Thyroid gland (tissue), 4 donors: Measurements from ENCODE around the gene PPP1R13B.

ENCODE experiments used
- POLR2A ChIP-seq, 2 donors: fragments of 450-650 bp; IDR thresholded peaks; one replicate each; pipeline ENCODE4 v1.6.1; 2017; ENCODE audit warnings: antibody characterized with exemption in 2 of 2, mild to moderate bottlenecking in 2 of 2, moderate library complexity in 1 of 2
- TF ChIP-seq, protein P1 (sequence below), 6 experiments: fragments of 200-600 bp in 3 of 6; fragments of 450-650 bp in 3 of 6; sonication (generic) in 3 of 6; IDR thresholded peaks; one replicate each; pipeline ENCODE4 v1.5.1; 2016 to 2019; ENCODE audit warnings: antibody characterized with exemption in 6 of 6, mild to moderate bottlenecking in 2 of 6, inconsistent platforms in 1 of 6, moderate library complexity in 1 of 6

DNA sequence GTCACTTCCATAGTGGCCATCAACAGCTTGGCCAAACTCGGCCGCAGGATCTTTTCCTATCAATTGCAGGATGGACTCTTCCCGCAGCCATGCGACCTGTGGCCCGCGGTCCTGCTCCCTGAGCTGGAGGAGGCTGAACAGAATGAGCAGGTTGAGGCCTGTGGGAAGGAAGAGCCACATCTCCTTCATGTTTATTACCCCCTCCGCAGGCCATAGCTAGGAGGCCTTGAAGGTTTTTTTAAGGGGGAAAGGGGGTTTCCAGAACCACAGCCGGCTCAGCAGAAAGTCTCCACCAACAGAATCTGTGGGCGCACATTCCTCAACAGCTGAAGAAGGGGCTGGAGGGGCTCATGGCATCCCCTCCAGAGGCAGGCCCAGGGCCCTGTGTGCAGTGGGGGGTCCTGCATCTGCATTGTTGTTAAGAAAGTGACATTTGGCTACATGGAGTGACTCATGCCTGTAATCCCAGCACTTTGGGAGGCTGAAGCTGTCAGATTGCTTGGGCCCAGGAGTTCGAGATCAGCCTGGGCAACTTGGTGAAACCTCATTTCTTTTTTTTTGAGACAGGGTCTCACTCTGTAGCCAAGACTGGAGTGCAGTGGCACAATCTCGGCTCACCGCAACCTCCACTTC is 25.2 kb upstream of the PPP1R13B start:
- TF ChIP-seq, protein P1, sequence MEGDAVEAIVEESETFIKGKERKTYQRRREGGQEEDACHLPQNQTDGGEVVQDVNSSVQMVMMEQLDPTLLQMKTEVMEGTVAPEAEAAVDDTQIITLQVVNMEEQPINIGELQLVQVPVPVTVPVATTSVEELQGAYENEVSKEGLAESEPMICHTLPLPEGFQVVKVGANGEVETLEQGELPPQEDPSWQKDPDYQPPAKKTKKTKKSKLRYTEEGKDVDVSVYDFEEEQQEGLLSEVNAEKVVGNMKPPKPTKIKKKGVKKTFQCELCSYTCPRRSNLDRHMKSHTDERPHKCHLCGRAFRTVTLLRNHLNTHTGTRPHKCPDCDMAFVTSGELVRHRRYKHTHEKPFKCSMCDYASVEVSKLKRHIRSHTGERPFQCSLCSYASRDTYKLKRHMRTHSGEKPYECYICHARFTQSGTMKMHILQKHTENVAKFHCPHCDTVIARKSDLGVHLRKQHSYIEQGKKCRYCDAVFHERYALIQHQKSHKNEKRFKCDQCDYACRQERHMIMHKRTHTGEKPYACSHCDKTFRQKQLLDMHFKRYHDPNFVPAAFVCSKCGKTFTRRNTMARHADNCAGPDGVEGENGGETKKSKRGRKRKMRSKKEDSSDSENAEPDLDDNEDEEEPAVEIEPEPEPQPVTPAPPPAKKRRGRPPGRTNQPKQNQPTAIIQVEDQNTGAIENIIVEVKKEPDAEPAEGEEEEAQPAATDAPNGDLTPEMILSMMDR (IDR thresholded peaks at IDR 0.05) = no peak
- TF ChIP-seq POLR2A (IDR thresholded peaks at IDR 0.05) = no peak
